HL-60/S4 treated with retinoic acid at 250 ng/mL for 4 days and 3 days (cell line): Measurements from ENCODE around the gene SGCG.
"Not testable (repeated sequence)": the region's sequence is repeated elsewhere in the genome, so short reads cannot be mapped to it uniquely, and the experiment has no call there.

Experiments used
- in situ Hi-C: fragments of 300-500 bp; cut with MboI; formaldehyde crosslinking; loops from 2 replicates; pipeline ENCODE4 v1.7.0; 2022; ENCODE audit warnings: low sequenced_read_pairs

Gene SGCG

DNA sequence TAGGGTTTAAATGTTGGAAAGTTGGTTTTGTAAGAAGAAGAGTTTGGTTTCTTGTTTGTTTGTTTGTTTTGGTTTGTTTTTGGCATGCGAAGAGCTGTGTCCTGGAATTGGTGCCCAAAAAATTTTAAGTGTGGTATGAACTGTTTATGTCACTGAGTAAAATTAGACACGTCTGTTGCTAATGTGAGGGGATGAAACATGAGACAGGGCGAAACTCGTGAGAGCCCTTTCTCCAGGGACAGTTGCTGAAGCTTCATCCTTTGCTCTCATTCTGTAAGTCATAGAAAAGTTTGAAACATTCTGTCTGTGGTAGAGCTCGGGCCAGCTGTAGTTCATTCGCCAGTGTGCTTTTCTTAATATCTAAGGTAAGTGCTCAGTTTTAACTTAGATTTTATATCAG is at the start of gene SGCG:
SGCG (plus strand) TSS at position 269 of the 400 bp plus-strand sequence. CDS start 22,716 bp downstream, outside the sequence.
- in situ Hi-C loops, result no loop called here

DNA sequence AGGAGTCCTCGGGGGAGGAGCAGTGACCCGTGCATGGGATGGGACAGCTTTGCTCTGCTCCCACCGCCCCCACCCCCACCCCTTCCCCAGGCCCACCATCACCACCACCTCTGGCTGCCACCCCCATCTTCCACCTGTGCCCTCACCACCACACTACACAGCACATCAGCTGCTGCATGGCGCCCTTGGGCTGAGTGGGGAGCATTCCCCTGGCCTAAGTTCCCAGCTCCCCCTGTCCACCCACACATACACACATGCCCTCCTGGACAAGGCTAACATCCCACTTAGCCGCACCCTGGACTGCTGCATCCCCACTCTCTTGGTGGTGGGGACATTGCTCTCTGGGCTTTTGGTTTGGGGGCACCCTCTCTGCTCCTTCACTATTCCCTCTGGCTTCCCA is 46.2 kb upstream of the SGCG start:
- in situ Hi-C loops, result no loop called here

DNA sequence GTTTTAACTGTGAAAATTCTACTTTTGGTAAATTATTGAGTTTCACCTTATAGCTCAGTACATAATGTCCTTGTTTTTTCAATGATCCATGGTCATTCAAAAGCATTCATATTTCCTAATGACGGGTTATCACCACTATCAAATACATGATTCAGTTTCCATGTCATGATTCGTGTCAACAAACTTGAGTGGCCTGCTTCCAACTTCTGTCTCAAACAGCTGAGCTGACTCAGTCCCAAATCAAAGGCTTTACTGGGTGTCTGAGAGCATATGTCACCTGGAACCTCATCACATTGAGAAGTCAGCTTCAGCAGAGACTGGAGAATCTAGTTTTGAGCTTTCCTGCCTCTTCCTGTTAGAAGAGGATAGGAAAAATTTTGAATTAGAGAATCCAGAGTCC is 40.3 kb upstream of the SGCG start:
- in situ Hi-C loops, result no loop called here

DNA sequence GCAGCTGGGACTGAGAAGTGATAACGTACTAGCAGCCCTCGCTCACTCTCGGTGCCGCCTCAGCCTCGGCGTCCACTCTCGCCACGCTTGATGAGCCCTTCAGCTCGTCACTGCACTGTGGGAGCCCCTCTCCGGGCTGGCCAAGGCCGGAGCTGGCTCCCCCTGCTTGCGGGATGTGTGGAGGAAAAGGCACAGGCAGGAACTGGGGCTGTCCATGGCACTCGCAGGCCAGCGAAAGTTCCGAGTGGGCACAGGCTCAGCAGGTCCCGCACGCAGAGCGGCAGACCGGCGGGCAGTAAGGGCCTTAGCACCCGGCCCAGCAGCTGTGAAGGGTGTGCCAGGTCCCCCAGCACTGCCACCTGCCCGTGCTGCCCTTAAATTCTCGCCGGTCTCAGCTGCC is 38.8 kb upstream of the SGCG start:
- in situ Hi-C loops, result no loop called here

- in situ Hi-C loops, result not testable (repeated sequence)
Measured at GRCh38 chr13:23142607-23143006, 38.2 kb upstream of the SGCG start.

GRCh38 chr13:23144431-23144830 is 36.3 kb upstream of the SGCG start:
- in situ Hi-C loops, result no loop called here

- in situ Hi-C loops, result no loop called here
Measured at GRCh38 chr13:23146006-23146405, 34.8 kb upstream of the SGCG start.

DNA sequence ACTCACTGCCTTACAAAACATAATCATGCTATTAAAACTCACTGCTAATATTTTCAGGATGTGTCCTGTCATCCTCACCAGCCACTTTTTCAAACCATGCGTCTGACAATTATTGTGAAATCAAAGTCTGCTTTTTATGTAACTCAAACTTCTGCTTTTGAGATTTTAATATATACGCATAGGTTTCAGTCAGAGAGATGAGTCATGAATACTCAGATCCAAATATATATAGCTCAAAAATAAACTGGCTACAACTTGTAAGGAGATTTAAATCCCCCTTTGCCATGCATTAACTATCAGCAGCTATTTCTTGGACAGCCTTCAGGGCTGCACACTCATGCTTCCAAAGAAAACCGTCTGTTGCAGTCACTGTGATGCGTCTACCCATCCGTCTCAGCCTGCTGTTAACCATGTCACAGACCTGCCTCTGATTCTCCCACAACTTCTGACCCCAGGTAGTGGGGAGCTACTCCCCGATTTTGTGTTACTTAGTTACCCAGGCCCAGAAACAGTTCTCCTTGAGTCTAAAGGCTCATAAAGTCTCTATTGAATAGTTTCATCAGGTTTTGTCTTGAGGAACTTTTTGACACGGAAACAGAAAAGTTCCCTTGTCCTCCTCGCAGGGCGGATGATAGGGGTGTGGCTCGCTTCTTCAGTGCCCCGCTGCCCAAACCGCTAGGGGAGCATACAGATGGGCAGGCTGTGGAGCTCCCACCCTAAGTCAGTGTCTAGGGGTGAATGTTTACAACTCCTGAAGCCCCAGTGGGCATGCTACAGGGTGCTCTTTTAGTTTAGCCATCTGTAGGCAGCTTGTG is 33.8 kb upstream of the SGCG start:
- in situ Hi-C loops, result no loop called here

DNA sequence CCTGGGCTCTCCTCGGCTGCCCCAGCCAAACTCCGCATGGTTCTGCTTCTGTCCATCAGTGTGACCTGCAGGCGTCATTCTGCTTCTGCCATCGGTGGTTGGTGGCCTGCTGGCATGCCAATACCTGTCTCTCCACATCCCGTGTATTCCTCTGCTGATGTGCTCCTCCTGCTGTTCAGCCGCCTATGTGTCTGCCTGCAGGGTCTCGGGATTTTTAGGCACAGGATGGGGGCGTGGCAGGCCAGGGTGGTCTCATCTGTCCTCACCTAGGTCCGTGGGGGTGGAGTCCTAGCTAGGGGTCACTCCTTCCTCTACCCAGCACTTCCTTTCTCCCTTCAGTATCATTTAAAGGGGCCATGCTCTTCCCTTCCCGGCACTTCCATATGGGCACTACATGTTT is 33.0 kb upstream of the SGCG start:
- in situ Hi-C loops, result no loop called here

- in situ Hi-C loops, result no loop called here
Measured at GRCh38 chr13:23157781-23158180, 23.0 kb upstream of the SGCG start.

- in situ Hi-C loops, result no loop called here
Measured at GRCh38 chr13:23159205-23159759, 21.5 kb upstream of the SGCG start.

GRCh38 chr13:23159760-23160637 is 20.8 kb upstream of the SGCG start:
- in situ Hi-C loops, result no loop called here

DNA sequence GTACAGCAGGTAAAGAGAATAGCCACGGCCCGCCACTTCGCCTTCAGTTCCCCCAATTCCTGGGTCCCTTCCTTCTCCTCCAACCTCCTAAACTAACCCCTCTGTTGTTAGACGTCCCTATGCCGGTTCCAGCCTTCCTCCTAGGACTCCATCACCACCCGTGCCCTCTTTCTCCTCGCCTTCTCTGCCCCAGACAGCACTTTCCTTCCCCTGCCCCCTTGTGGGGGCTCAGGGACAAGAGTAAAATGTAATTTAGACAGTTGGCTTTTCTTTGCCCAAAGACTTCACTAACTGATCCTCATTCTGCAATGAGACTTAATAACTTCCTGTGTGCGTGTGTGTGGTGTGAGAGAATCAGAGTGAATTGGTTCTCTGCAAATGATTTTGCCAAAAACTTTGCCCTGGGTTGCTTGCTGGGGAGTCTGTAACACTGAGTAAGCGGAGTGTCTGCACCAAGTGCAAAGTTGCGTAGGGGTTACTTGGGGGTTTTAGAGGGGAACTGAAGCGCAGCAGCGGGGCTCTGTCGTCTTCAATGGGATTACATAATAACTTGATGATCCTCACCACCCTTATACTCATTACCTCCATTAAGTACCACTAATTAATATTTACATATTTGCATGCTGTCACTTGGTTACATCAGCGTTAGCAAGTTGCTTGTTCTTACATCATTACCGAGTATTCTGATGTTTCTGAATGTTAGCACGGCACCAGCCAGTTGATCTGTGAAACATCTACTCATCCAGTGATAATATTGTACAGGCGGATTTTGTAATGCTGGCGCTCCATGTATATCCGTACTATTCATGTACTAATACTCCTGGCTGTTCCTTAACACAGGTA is 19.9 kb upstream of the SGCG start:
- in situ Hi-C loops, result no loop called here

DNA sequence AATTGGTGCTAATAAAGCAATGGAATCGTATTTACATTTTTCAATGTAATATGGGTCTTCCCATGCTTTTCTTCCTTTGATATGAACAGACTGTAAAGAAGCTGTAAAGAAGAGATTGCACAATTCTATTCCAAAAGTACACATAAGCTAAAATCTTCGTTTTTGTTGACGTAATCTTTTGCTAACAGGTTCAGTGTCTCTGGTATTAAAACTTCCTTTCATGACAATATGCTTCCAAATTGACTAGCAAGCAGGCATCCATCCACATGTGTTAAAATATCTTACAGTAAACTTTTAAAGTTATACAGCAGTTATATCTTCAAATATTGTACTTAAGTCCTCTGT is 19.3 kb upstream of the SGCG start:
- in situ Hi-C loops, result no loop called here

DNA sequence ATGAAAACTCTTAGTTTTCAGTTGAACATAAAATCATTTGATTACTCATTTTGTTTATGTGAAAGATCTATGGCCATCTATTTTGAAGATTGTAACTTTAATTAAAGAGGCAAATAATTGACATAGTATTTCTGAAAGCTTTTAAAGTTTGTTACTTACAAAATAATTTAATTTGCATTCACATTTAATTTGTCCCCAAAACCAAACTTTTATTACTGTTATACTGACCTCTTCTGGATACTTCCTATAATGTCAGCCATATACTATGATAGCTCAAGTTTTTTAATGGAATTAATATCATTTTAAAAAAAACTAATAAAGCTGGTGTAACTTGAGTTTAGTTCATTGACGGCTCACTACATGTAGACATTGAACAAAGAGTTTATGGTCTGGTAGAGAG is 4.9 kb upstream of the SGCG start:
- in situ Hi-C loops, result no loop called here

DNA sequence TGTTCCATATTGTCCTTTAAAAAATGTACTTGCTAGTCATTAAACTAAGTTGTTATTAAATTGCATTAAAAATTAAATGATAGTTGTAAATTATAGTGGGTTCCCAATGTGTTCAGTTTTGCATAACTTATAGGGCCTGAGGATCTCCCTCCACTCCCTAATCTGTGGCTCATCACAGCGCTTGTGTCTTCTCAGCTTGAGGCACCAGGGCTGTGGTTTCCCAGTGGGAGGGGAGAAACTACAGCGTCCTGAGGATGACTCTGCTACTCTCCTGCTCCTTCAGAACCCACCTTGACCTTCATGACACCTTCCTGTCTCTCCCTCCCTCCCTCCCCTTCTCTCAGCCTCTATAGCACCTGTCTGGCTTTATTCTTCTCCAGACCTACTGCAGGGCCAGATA is 1.4 kb downstream of the SGCG start:
- in situ Hi-C loops, result no loop called here

- in situ Hi-C loops, result no loop called here
Measured at GRCh38 chr13:23183292-23183691, 2.5 kb downstream of the SGCG start.

- in situ Hi-C loops, result no loop called here
Measured at GRCh38 chr13:23185542-23185941, 4.8 kb downstream of the SGCG start.

DNA sequence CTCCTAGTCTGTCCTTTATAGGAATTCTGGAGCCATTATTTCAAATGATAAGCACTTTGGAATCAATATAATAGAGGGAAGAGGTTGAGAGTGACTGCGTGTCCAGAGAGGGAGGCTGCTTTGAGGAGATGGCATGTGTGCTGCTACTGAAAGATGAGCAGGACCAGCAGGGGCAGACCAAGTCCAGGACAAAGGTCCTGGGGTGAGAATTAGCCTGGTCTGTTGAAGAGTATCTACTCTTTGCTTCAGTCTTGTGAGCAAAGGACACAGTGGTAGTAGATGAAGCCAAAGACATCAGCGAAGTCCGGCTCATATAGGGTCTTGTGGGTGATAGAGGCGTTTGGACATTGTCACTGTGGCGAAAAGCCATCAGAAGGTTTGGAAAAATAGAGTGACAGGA is 21.1 kb downstream of the SGCG start:
- in situ Hi-C loops, result no loop called here

GRCh38 chr13:23202383-23202782 is 21.6 kb downstream of the SGCG start:
- in situ Hi-C loops, result no loop called here

- in situ Hi-C loops, result no loop called here
Measured at GRCh38 chr13:23203516-23203915, 22.7 kb downstream of the SGCG start.
